ENCODE measurements around the gene DEPDC4.
"Not testable (repeated sequence)": the region's sequence is repeated elsewhere in the genome, so short reads cannot be mapped to it uniquely, and the experiment has no call there.

Gene DEPDC4

GRCh38 chr12:100263131-100263530, 3.7 kb downstream of the DEPDC4 start:
- no peak for DNase-seq (ENCODE audit: low spot score)

- DNase-seq (ENCODE audit: low spot score), result no peak
Observed at GRCh38 chr12:100258127-100258526, 8.8 kb downstream of the DEPDC4 start.

GRCh38 chr12:100254876-100255275, 12.0 kb downstream of the DEPDC4 start:
- DNase-seq (ENCODE audit: low spot score), result no peak

GRCh38 chr12:100253437-100253836, 13.4 kb downstream of the DEPDC4 start:
- no peak for DNase-seq (ENCODE audit: low spot score)

GRCh38 chr12:100251917-100252316, 15.0 kb downstream of the DEPDC4 start:
- no peak for DNase-seq (ENCODE audit: low spot score)

- no peak for DNase-seq (ENCODE audit: low spot score)
Observed at GRCh38 chr12:100249941-100250340, 16.9 kb downstream of the DEPDC4 start.

GRCh38 chr12:100248886-100249285, 18.0 kb downstream of the DEPDC4 start:
- no peak for DNase-seq (ENCODE audit: low spot score)

GRCh38 chr12:100247765-100248164, 19.1 kb downstream of the DEPDC4 start:
- DNase-seq (ENCODE audit: low spot score), result no peak

- no peak for DNase-seq (ENCODE audit: low spot score)
Observed at GRCh38 chr12:100243137-100243536, 23.7 kb downstream of the DEPDC4 start.

- no peak for DNase-seq (ENCODE audit: low spot score)
Observed at GRCh38 chr12:100239589-100239988, 27.3 kb downstream of the DEPDC4 start.

- DNase-seq (ENCODE audit: low spot score), result no peak
Observed at GRCh38 chr12:100238801-100239200, 28.1 kb downstream of the DEPDC4 start.

GRCh38 chr12:100234591-100235304, 32.1 kb downstream of the DEPDC4 start:
- DNase-seq (ENCODE audit: low spot score), result peak; percentile 11

- no peak for DNase-seq (ENCODE audit: low spot score)
Observed at GRCh38 chr12:100234166-100234565, 32.7 kb downstream of the DEPDC4 start.

- not testable (repeated sequence) for DNase-seq (ENCODE audit: low spot score)
Observed at GRCh38 chr12:100231873-100232272, 35.0 kb downstream of the DEPDC4 start.

- DNase-seq (ENCODE audit: low spot score), result no peak
Observed at GRCh38 chr12:100229876-100230275, 37.0 kb downstream of the DEPDC4 start.

GRCh38 chr12:100229036-100229635, 37.7 kb downstream of the DEPDC4 start:
- DNase-seq (ENCODE audit: low spot score), result no peak

- DNase-seq (ENCODE audit: low spot score), result no peak
Observed at GRCh38 chr12:100225491-100225890, 41.4 kb downstream of the DEPDC4 start.

GRCh38 chr12:100222173-100222572, 44.7 kb downstream of the DEPDC4 start:
- DNase-seq (ENCODE audit: low spot score), result not testable (repeated sequence)

- no peak for DNase-seq (ENCODE audit: low spot score)
Observed at GRCh38 chr12:100221523-100221922, 45.4 kb downstream of the DEPDC4 start.

- DNase-seq (ENCODE audit: low spot score), result no peak
Observed at GRCh38 chr12:100219328-100220109, 47.4 kb downstream of the DEPDC4 start.

GRCh38 chr12:100216337-100216736, 50.5 kb downstream of the DEPDC4 start:
- no peak for DNase-seq (ENCODE audit: low spot score)

- no peak for DNase-seq (ENCODE audit: low spot score)
Observed at GRCh38 chr12:100215209-100215608, 51.7 kb downstream of the DEPDC4 start.

- DNase-seq (ENCODE audit: low spot score), result no peak
Observed at GRCh38 chr12:100214518-100214917, 52.4 kb downstream of the DEPDC4 start.

Measured in activated CD4-positive, alpha-beta T cell treated with anti-CD3 and anti-CD28 coated beads, Interleukin-2, Interleukin-4, amounts not matched to agents 100 ng/mL and 50 ng/mL, durations not matched to agents 16 hours and 8 hours (primary cell).